Measurements from ENCODE around the gene DLX1. TPM values are rescaled to one million over a fixed set of nuclear protein-coding genes. Genes with fewer than 3 reads are reported as not detected.
"Not testable (repeated sequence)": the region's sequence is repeated elsewhere in the genome, so short reads cannot be mapped to it uniquely, and the experiment has no call there.

DLX1 gene
- total RNA-seq, 1 donor from 2014 or later: 29.7 TPM

DNA sequence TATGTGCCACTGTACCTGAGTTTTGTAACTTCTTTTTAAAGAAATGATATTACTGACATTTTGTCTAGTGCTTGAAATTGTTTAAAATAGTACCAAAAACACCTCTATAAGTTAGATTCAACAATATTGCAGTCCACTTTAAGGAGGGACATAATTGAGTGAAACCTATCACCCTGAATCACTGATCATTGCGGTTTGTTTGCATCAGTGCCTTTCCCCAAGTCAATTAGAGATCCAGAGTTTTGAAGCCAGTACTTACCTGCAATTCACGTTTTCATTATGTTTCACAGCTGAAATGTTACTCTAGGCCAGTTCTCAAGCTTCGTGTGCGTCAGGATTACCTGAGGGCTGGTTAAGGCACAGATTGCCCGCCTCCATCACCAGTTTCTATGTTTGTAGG is 26.6 kb upstream of the DLX1 start:
- peaks cover 12% of the 10 kb centered on the region for H3K36me3 Mint-ChIP-seq (ENCODE audit: unreplicated experiment)
- no peak overlapping the region for H3K4me3 Mint-ChIP-seq (ENCODE audit: unreplicated experiment)
- TF ChIP-seq, protein P1, sequence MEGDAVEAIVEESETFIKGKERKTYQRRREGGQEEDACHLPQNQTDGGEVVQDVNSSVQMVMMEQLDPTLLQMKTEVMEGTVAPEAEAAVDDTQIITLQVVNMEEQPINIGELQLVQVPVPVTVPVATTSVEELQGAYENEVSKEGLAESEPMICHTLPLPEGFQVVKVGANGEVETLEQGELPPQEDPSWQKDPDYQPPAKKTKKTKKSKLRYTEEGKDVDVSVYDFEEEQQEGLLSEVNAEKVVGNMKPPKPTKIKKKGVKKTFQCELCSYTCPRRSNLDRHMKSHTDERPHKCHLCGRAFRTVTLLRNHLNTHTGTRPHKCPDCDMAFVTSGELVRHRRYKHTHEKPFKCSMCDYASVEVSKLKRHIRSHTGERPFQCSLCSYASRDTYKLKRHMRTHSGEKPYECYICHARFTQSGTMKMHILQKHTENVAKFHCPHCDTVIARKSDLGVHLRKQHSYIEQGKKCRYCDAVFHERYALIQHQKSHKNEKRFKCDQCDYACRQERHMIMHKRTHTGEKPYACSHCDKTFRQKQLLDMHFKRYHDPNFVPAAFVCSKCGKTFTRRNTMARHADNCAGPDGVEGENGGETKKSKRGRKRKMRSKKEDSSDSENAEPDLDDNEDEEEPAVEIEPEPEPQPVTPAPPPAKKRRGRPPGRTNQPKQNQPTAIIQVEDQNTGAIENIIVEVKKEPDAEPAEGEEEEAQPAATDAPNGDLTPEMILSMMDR (IDR thresholded peaks at IDR 0.05): no peak
- no peaks in the 10 kb centered on the region for H3K9me3 Mint-ChIP-seq (ENCODE audit: unreplicated experiment)
- peaks cover 2% of the 10 kb centered on the region for H3K4me1 Mint-ChIP-seq (ENCODE audit: unreplicated experiment)
- no peak for DNase-seq (ENCODE audit: extremely low spot score, unreplicated experiment)
- H3K27me3 Mint-ChIP-seq (ENCODE audit: unreplicated experiment): peaks cover 2% of the 10 kb centered on the region
- no peak overlapping the region for H3K27ac Mint-ChIP-seq (ENCODE audit: unreplicated experiment)

DNA sequence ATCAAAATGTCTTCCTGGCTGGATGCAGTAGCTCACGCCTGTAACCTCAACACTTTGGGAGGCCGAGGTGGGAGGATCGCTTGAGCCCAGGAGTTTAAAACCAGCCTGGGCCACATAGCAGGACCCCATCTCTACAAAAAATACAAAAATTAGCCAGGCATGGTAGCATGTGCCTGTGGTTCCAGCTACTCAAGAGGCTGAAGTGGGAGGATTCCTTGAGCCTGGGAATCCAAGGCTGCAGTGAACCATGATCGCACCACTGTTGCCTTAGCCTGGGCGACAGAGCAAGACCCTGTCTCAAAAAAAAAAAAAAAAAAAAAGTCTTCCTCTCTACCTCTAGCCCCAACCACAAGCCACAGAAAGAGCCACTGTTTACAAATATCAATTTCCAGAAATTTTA is 25.2 kb upstream of the DLX1 start:
- DNase-seq (ENCODE audit: extremely low spot score, unreplicated experiment); H3K4me3 Mint-ChIP-seq (ENCODE audit: unreplicated experiment); H3K27ac Mint-ChIP-seq (ENCODE audit: unreplicated experiment); H3K4me1 Mint-ChIP-seq (ENCODE audit: unreplicated experiment); H3K27me3 Mint-ChIP-seq (ENCODE audit: unreplicated experiment); H3K9me3 Mint-ChIP-seq (ENCODE audit: unreplicated experiment): not testable (repeated sequence)
- peaks cover 17% of the 10 kb centered on the region for H3K36me3 Mint-ChIP-seq (ENCODE audit: unreplicated experiment)

DNA sequence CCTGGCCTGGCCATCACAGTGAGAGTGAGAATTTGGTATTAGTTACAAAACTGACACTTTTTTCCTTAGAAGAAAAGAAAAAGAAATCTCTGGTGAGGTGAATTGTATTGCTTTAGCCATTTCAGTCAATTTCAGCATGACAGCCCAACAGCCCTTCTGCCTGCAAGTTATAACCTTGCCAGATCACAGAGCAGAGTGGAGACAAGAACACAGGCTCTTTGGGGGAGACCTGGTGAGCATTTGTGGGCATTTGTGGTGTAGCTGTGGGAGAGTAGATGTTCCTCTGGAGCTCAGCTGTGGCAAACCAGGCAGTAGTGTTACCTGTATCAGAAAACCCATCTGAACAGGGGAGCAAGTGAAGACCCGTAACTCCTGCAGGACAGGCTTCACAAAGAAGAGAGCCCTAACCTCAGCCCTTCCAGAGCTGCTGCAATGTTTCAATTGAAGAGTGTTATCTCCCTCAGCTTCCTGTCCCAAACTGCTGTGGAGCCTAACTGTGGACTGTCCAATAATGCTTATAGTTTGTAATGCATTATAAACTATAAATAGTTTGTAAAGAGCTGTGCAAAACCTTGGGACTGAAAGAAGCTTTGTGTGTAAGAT is 22.8 kb upstream of the DLX1 start:
- H3K4me3 Mint-ChIP-seq (ENCODE audit: unreplicated experiment): no peak overlapping the region
- no peak for DNase-seq (ENCODE audit: extremely low spot score, unreplicated experiment)
- peaks cover 2% of the 10 kb centered on the region for H3K27me3 Mint-ChIP-seq (ENCODE audit: unreplicated experiment)
- no peaks in the 10 kb centered on the region for H3K9me3 Mint-ChIP-seq (ENCODE audit: unreplicated experiment)
- H3K36me3 Mint-ChIP-seq (ENCODE audit: unreplicated experiment): peaks cover 19% of the 10 kb centered on the region
- H3K4me1 Mint-ChIP-seq (ENCODE audit: unreplicated experiment): no peaks in the 10 kb centered on the region
- no peak overlapping the region for H3K27ac Mint-ChIP-seq (ENCODE audit: unreplicated experiment)
- TF ChIP-seq, protein P1 (IDR thresholded peaks at IDR 0.05): no peak

DNA sequence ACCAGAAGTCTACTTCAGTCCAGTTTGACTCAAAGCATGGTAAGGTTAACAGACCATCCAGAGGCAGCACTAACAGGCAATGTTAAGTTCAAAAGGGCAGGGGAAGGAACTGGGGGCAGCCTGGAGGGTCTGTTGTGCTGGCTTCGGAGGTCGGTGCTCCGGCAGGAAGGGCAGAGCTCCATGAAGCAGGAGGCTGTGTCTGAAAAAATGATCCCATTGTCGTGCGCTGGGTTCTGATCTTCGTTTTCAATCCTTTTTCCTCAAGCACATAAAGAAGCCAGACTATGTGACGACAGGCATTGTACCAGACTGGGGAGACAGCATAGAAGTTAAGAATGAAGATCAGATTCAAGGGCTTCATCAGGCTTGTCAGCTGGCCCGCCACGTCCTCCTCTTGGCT is 21.9 kb upstream of the DLX1 start:
- Mint-ChIP-seq H3K36me3 (ENCODE audit: unreplicated experiment) (peaks cover 19% of the 10 kb centered on the region), H3K4me3 (ENCODE audit: unreplicated experiment) (no peak overlapping the region), H3K9me3 (ENCODE audit: unreplicated experiment) (no peaks in the 10 kb centered on the region), H3K4me1 (ENCODE audit: unreplicated experiment) (no peaks in the 10 kb centered on the region), H3K27ac (ENCODE audit: unreplicated experiment) (no peak overlapping the region), H3K27me3 (ENCODE audit: unreplicated experiment) (peaks cover 2% of the 10 kb centered on the region)
- DNase-seq (ENCODE audit: extremely low spot score, unreplicated experiment): no peak
- TF ChIP-seq, protein P1 (IDR thresholded peaks at IDR 0.05): no peak

DNA sequence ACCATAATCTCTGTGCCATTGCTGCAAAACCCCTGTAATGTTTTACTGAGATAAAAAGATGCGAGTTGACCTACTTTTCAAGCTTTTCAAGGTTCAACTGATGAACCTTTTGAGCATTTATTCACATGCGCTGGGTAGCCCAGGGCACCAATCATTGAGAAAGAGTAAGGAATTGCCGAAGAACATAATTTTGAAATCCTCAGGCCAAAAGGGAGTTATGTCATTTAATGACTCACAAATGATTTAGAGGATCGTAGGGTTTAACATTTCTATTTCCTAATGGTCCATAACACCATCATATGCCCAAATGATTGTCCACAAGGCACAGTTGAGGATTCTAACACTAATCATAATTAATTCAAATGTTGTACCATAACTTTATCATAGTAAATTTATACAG is 20.2 kb upstream of the DLX1 start:
- Mint-ChIP-seq H3K36me3 (ENCODE audit: unreplicated experiment) (peaks cover 19% of the 10 kb centered on the region), H3K9me3 (ENCODE audit: unreplicated experiment) (no peaks in the 10 kb centered on the region), H3K27me3 (ENCODE audit: unreplicated experiment) (peaks cover 2% of the 10 kb centered on the region), H3K27ac (ENCODE audit: unreplicated experiment) (no peak overlapping the region), H3K4me3 (ENCODE audit: unreplicated experiment) (no peak overlapping the region), H3K4me1 (ENCODE audit: unreplicated experiment) (no peaks in the 10 kb centered on the region)
- TF ChIP-seq, protein P1 (IDR thresholded peaks at IDR 0.05): no peak
- DNase-seq (ENCODE audit: extremely low spot score, unreplicated experiment): no peak
